ENCODE measurements around the gene SMCO3. TPM values are rescaled to one million over a fixed set of nuclear protein-coding genes. Genes with fewer than 3 reads are reported as not detected.

Gene SMCO3
- total and polyA plus RNA-seq, 2 of the 8 experiments (the other 6 are each of a cell fraction or from before 2014, with no cell fraction given) = not detected

GRCh38 chr12:14828892-14829291 lies 14.9 kb upstream of the SMCO3 start (continued):
- no peak for TF ChIP-seq BCL11A (IDR thresholded peaks at IDR 0.05; ENCODE audit: low read depth in 2 of 2, low read length in 2 of 2)
- peak; percentile 94 for TF ChIP-seq RFX5 (IDR thresholded peaks at IDR 0.05; ENCODE audit: borderline replicate concordance, low read depth, low read length)
- TF ChIP-seq SP1 (IDR thresholded peaks at IDR 0.05; ENCODE audit: low read depth, low read length) = peak; percentile 76
- TF ChIP-seq CEBPB (IDR thresholded peaks at IDR 0.05; ENCODE audit: low read depth, low read length) = no peak
- TF ChIP-seq CHD2 (IDR thresholded peaks at IDR 0.05; ENCODE audit: low read length) = 0 out of 2 replicates have a peak, but pooled peaks have one; percentile 25
- TF ChIP-seq GABPA (IDR thresholded peaks at IDR 0.05; ENCODE audit: borderline replicate concordance, insufficient read depth, low read length) = no peak
- TF ChIP-seq KDM4A (IDR thresholded peaks at IDR 0.05; ENCODE audit: low read depth, low read length, severe bottlenecking) = no peak

Data from H1 (cell line).